Dedifferentiated amniotic fluid mesenchymal stem cell (primary cell): Measurements from ENCODE around the gene GIGYF2.

ENCODE experiments used
- DNase-seq: peaks from one replicate; pipeline ENCODE4 v3.0.0-alpha.2; 2016; ENCODE audit errors: extremely low spot score

Gene GIGYF2

GRCh38 chr2:232880764-232881351, 183.7 kb downstream of the GIGYF2 start:
- no peak for DNase-seq

- no peak for DNase-seq
These were observed 185.0 kb downstream of the GIGYF2 start for GRCh38 chr2:232882085-232882484.

GRCh38 chr2:232882505-232883115, 185.5 kb downstream of the GIGYF2 start:
- DNase-seq = no peak

- DNase-seq = no peak
These were observed 186.1 kb downstream of the GIGYF2 start for GRCh38 chr2:232883116-232883721.

GRCh38 chr2:232884001-232884421, 186.9 kb downstream of the GIGYF2 start:
- DNase-seq = no peak

GRCh38 chr2:232884549-232885263, 187.6 kb downstream of the GIGYF2 start:
- DNase-seq = no peak

- no peak for DNase-seq
These were observed 188.3 kb downstream of the GIGYF2 start for GRCh38 chr2:232885264-232885961.

GRCh38 chr2:232886176-232886575, 189.0 kb downstream of the GIGYF2 start:
- DNase-seq = no peak

- DNase-seq = no peak
These were observed 189.5 kb downstream of the GIGYF2 start for GRCh38 chr2:232886632-232887031.

- no peak for DNase-seq
These were observed 190.2 kb downstream of the GIGYF2 start for GRCh38 chr2:232887171-232887850.

GRCh38 chr2:232888099-232888836, 191.1 kb downstream of the GIGYF2 start:
- DNase-seq = no peak

- DNase-seq = no peak
These were observed 191.9 kb downstream of the GIGYF2 start for GRCh38 chr2:232888839-232889529.

- no peak for DNase-seq
These were observed 192.8 kb downstream of the GIGYF2 start for GRCh38 chr2:232889876-232890401.

GRCh38 chr2:232890536-232890895, 193.4 kb downstream of the GIGYF2 start:
- no peak for DNase-seq

- DNase-seq = no peak
These were observed 193.9 kb downstream of the GIGYF2 start for GRCh38 chr2:232890896-232891601.

- DNase-seq = peak; percentile 69
These were observed 194.5 kb downstream of the GIGYF2 start for GRCh38 chr2:232891621-232892071.

- DNase-seq = no peak
These were observed 195.1 kb downstream of the GIGYF2 start for GRCh38 chr2:232892221-232892620.

- DNase-seq = no peak
These were observed 195.7 kb downstream of the GIGYF2 start for GRCh38 chr2:232892843-232893242.

- no peak for DNase-seq
These were observed 196.7 kb downstream of the GIGYF2 start for GRCh38 chr2:232893834-232894233.
